HG02981 (cell line): ENCODE results near the gene ZNF205.
"Not testable (repeated sequence)": the region's sequence is repeated elsewhere in the genome, so short reads cannot be mapped to it uniquely, and the experiment has no call there.

Experiments
- ATAC-seq: cut with Tn5 transposase; IDR thresholded peaks from one replicate; pipeline ENCODE4 v1.9.1; 2021; ENCODE audit warnings: mild to moderate bottlenecking, moderate library complexity; ENCODE audit not compliant: unreplicated experiment

ZNF205 gene

GRCh38 chr16:3112058-3112880 is at the start of gene ZNF205:
ZNF205 (plus strand) TSS chr16:3112586; CDS start chr16:3113431, 845 bp downstream.
- no peak for ATAC-seq

GRCh38 chr16:3063625-3064386 is 48.6 kb upstream of the ZNF205 start:
- ATAC-seq: no peak

GRCh38 chr16:3065069-3065741 is 47.2 kb upstream of the ZNF205 start, which contains the start of gene IL32:
IL32 (plus strand) TSS chr16:3065640; CDS start chr16:3065812, 172 bp downstream.
- ATAC-seq: no peak

- no peak for ATAC-seq
These were observed 46.5 kb upstream of the ZNF205 start for GRCh38 chr16:3065742-3066439.

GRCh38 chr16:3066440-3066748 is 46.0 kb upstream of the ZNF205 start:
- no peak for ATAC-seq

GRCh38 chr16:3068487-3068886 is 43.9 kb upstream of the ZNF205 start:
- no peak for ATAC-seq

- not testable (repeated sequence) for ATAC-seq
These were observed 43.2 kb upstream of the ZNF205 start for GRCh38 chr16:3069146-3069545.

- no peak for ATAC-seq
These were observed 41.7 kb upstream of the ZNF205 start for GRCh38 chr16:3070608-3071111.

- ATAC-seq: no peak
These were observed 40.7 kb upstream of the ZNF205 start for GRCh38 chr16:3071655-3072054.

- not testable (repeated sequence) for ATAC-seq
These were observed 40.2 kb upstream of the ZNF205 start for GRCh38 chr16:3072148-3072547.

- not testable (repeated sequence) for ATAC-seq
These were observed 39.7 kb upstream of the ZNF205 start for GRCh38 chr16:3072576-3073263.

- ATAC-seq: no peak
These were observed 38.9 kb upstream of the ZNF205 start for GRCh38 chr16:3073448-3073847.

GRCh38 chr16:3074860-3075522 is 37.4 kb upstream of the ZNF205 start:
- peak; percentile 78 for ATAC-seq

- no peak for ATAC-seq
These were observed 36.9 kb upstream of the ZNF205 start for GRCh38 chr16:3075523-3075915.

- not testable (repeated sequence) for ATAC-seq
These were observed 36.4 kb upstream of the ZNF205 start for GRCh38 chr16:3075946-3076345.

- ATAC-seq: no peak
These were observed 35.8 kb upstream of the ZNF205 start for GRCh38 chr16:3076577-3076976.

GRCh38 chr16:3080024-3080423 is 32.4 kb upstream of the ZNF205 start:
- no peak for ATAC-seq

- not testable (repeated sequence) for ATAC-seq
These were observed 30.4 kb upstream of the ZNF205 start for GRCh38 chr16:3081957-3082356.

- ATAC-seq: not testable (repeated sequence)
These were observed 29.0 kb upstream of the ZNF205 start for GRCh38 chr16:3083408-3083807.

GRCh38 chr16:3084491-3084890 is 27.9 kb upstream of the ZNF205 start:
- no peak for ATAC-seq
